ENCODE data around the gene MYO7A.

DNA sequence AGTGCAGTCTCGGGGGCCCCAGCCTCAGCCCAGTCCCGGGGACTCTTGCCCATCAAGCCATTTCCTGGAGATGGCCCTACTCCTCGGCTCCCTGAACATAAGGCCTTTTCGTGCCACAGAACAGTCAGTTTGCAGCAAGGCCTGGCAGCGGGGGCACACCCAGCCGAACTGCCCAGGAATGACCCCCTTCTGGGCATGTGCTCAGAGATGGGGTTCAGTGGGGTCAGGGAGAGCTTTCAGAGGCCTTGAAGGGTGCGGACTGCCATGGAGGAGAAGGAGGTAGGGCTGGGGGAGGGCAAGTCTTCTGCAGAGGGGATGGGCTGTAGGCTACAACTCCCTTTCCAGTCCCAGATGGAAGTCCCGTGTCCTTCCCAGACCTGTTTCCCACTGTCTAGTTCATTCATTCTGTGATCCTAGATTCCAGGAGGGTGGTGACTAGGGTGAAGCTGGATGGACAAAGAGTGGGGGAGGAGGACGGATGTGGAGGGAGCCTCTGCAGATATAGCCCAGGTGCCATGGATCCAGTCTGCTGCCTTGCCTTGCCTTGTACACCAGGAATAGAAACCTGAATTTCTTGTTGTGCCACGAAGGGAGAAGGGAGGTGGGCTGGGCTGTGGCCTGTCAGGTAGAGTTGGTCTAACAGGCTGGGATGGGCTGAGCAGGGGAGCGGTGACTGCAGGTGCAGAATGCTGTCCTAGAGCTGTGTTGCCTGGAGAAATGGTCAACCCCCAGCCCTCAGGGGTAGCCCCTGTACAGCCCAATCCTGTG lies 39.6 kb upstream of the MYO7A start:
- TF ChIP-seq, protein P1, sequence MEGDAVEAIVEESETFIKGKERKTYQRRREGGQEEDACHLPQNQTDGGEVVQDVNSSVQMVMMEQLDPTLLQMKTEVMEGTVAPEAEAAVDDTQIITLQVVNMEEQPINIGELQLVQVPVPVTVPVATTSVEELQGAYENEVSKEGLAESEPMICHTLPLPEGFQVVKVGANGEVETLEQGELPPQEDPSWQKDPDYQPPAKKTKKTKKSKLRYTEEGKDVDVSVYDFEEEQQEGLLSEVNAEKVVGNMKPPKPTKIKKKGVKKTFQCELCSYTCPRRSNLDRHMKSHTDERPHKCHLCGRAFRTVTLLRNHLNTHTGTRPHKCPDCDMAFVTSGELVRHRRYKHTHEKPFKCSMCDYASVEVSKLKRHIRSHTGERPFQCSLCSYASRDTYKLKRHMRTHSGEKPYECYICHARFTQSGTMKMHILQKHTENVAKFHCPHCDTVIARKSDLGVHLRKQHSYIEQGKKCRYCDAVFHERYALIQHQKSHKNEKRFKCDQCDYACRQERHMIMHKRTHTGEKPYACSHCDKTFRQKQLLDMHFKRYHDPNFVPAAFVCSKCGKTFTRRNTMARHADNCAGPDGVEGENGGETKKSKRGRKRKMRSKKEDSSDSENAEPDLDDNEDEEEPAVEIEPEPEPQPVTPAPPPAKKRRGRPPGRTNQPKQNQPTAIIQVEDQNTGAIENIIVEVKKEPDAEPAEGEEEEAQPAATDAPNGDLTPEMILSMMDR (IDR thresholded peaks at IDR 0.05) = no peak
- TF ChIP-seq POLR2A (IDR thresholded peaks at IDR 0.05) = no peak

Data from thyroid gland (tissue), 4 donors.